HG03439 (cell line): ENCODE results near the gene RAP1GDS1.
"Not testable (repeated sequence)": the region's sequence is repeated elsewhere in the genome, so short reads cannot be mapped to it uniquely, and the experiment has no call there.

Source experiments
- ATAC-seq: cut with Tn5 transposase; IDR thresholded peaks from one replicate; pipeline ENCODE4 v1.9.1; 2021; ENCODE audit warnings: mild to moderate bottlenecking, moderate library complexity; ENCODE audit not compliant: unreplicated experiment

The RAP1GDS1 gene

GRCh38 chr4:98285676-98286075 lies 24.5 kb downstream of the RAP1GDS1 start:
- ATAC-seq: no peak

- ATAC-seq: no peak
Observed at GRCh38 chr4:98287328-98287727, 26.1 kb downstream of the RAP1GDS1 start.

- ATAC-seq: not testable (repeated sequence)
Observed at GRCh38 chr4:98288671-98289070, 27.5 kb downstream of the RAP1GDS1 start.

GRCh38 chr4:98289375-98289774 lies 28.2 kb downstream of the RAP1GDS1 start:
- peak; percentile 71 for ATAC-seq

GRCh38 chr4:98290511-98290910 lies 29.3 kb downstream of the RAP1GDS1 start:
- no peak for ATAC-seq

- no peak for ATAC-seq
Observed at GRCh38 chr4:98293104-98293887, 32.1 kb downstream of the RAP1GDS1 start.

GRCh38 chr4:98298022-98298421 lies 36.8 kb downstream of the RAP1GDS1 start:
- ATAC-seq: no peak

GRCh38 chr4:98300706-98301105 lies 39.5 kb downstream of the RAP1GDS1 start:
- no peak for ATAC-seq

- no peak for ATAC-seq
Observed at GRCh38 chr4:98305576-98305975, 44.4 kb downstream of the RAP1GDS1 start.

GRCh38 chr4:98310867-98311266 lies 49.7 kb downstream of the RAP1GDS1 start:
- no peak for ATAC-seq

- ATAC-seq: no peak
Observed at GRCh38 chr4:98311656-98312055, 50.5 kb downstream of the RAP1GDS1 start.

GRCh38 chr4:98314791-98315565 lies 53.8 kb downstream of the RAP1GDS1 start:
- no peak for ATAC-seq

GRCh38 chr4:98318521-98318920 lies 57.3 kb downstream of the RAP1GDS1 start:
- no peak for ATAC-seq

- no peak for ATAC-seq
Observed at GRCh38 chr4:98319021-98319420, 57.8 kb downstream of the RAP1GDS1 start.

- no peak for ATAC-seq
Observed at GRCh38 chr4:98326168-98326567, 65.0 kb downstream of the RAP1GDS1 start.

- no peak for ATAC-seq
Observed at GRCh38 chr4:98327694-98328093, 66.5 kb downstream of the RAP1GDS1 start.

GRCh38 chr4:98329879-98330640 lies 68.9 kb downstream of the RAP1GDS1 start:
- not testable (repeated sequence) for ATAC-seq

GRCh38 chr4:98332017-98332416 lies 70.8 kb downstream of the RAP1GDS1 start:
- ATAC-seq: no peak

GRCh38 chr4:98334461-98334860 lies 73.3 kb downstream of the RAP1GDS1 start:
- no peak for ATAC-seq

GRCh38 chr4:98338761-98339438 lies 77.7 kb downstream of the RAP1GDS1 start:
- no peak for ATAC-seq

- ATAC-seq: no peak
Observed at GRCh38 chr4:98341309-98341708, 80.1 kb downstream of the RAP1GDS1 start.
